Activated B cell treated with CpG ODN at 0.5 μM for 24 hours (primary cell): ENCODE results near the gene NOL9. TPM values are rescaled to one million over a fixed set of nuclear protein-coding genes. Genes with fewer than 3 reads are reported as not detected.
A peak's percentile ranks its signal among the peaks of the same experiment; 100 is the strongest.

Experiments
- ATAC-seq: fragments of 200-7000 bp; cut with Tn5 transposase; one replicate; pipeline ENCODE4 v1.10.0; 2021; ENCODE audit warnings: low read depth, mild to moderate bottlenecking, moderate library complexity
- CTCF ChIA-PET: fragments of 350-600 bp; sonication (Branson Sonifier 250); formaldehyde crosslinking; loops from one replicate; lab custom pipeline; 2021; ENCODE audit warnings: antibody characterized with exemption; lab: Charles Lee
- POLR2A ChIA-PET: fragments of 350-600 bp; sonication (Branson Sonifier 250); formaldehyde crosslinking; loops from one replicate; lab custom pipeline; 2021; ENCODE audit warnings: antibody characterized with exemption; lab: Charles Lee
- DNase-seq: peaks from one replicate; pipeline ENCODE4 v3.0.0; 2022
- H3K27ac Mint-ChIP-seq: one replicate; pipeline ENCODE4 v1.8.0; 2020; ENCODE audit warnings: mixed read lengths
- H3K27me3 Mint-ChIP-seq: one replicate; pipeline ENCODE4 v1.8.0; 2021; ENCODE audit warnings: mixed read lengths
- H3K36me3 Mint-ChIP-seq: one replicate; pipeline ENCODE4 v1.8.0; 2021; ENCODE audit warnings: low read depth, mixed read lengths
- H3K4me1 Mint-ChIP-seq: one replicate; pipeline ENCODE4 v1.8.0; 2021; ENCODE audit warnings: mixed read lengths
- H3K4me3 Mint-ChIP-seq: one replicate; pipeline ENCODE4 v1.8.0; 2020; ENCODE audit warnings: mild to moderate bottlenecking, mixed read lengths
- H3K9me3 Mint-ChIP-seq: one replicate; pipeline ENCODE4 v1.8.0; 2020; ENCODE audit warnings: mixed read lengths
- intact Hi-C: fragments of 100-400 bp; cut with micrococcal nuclease; formaldehyde crosslinking; loops from one replicate; pipeline ENCODE4 v1.15.1; 2024
- total RNA-seq: library from RNA; stranded (reverse); gene quantifications from 2 replicates; pipeline ENCODE4 v1.2.3, GENCODE V29; 2022
- TF ChIP-seq, protein P1 (sequence below): fragments of 200-600 bp; IDR thresholded peaks from one replicate; pipeline ENCODE4 v1.8.0; 2022; ENCODE audit warnings: antibody characterized with exemption, mild to moderate bottlenecking

NOL9 gene
- total RNA-seq, 1 donor from 2014 or later: 58.6 TPM

GRCh38 chr1:6491966-6492365, 62.3 kb downstream of the NOL9 start:
- CTCF ChIA-PET: interaction anchor here (1.0 kb wide), 1 partner anchor 155 kb away, joined by 3 read pairs; no protein-coding TSS in a partner anchor
- peaks cover 11% of the 10 kb centered on the region for H3K4me1 Mint-ChIP-seq
- POLR2A ChIA-PET: no interaction called here
- ATAC-seq (no peak), DNase-seq (no peak)
- no peaks in the 10 kb centered on the region for H3K36me3 Mint-ChIP-seq
- intact Hi-C loops: loop anchor here (5.0 kb wide), 1 partner anchor 135 kb away; no protein-coding TSS in a partner anchor
- H3K9me3 Mint-ChIP-seq: no peaks in the 10 kb centered on the region
- H3K27ac Mint-ChIP-seq: no peak overlapping the region
- H3K27me3 Mint-ChIP-seq: peaks cover 9% of the 10 kb centered on the region
- TF ChIP-seq, protein P1, sequence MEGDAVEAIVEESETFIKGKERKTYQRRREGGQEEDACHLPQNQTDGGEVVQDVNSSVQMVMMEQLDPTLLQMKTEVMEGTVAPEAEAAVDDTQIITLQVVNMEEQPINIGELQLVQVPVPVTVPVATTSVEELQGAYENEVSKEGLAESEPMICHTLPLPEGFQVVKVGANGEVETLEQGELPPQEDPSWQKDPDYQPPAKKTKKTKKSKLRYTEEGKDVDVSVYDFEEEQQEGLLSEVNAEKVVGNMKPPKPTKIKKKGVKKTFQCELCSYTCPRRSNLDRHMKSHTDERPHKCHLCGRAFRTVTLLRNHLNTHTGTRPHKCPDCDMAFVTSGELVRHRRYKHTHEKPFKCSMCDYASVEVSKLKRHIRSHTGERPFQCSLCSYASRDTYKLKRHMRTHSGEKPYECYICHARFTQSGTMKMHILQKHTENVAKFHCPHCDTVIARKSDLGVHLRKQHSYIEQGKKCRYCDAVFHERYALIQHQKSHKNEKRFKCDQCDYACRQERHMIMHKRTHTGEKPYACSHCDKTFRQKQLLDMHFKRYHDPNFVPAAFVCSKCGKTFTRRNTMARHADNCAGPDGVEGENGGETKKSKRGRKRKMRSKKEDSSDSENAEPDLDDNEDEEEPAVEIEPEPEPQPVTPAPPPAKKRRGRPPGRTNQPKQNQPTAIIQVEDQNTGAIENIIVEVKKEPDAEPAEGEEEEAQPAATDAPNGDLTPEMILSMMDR: no peak
- peak overlapping the region; percentile 77 for H3K4me3 Mint-ChIP-seq

DNA sequence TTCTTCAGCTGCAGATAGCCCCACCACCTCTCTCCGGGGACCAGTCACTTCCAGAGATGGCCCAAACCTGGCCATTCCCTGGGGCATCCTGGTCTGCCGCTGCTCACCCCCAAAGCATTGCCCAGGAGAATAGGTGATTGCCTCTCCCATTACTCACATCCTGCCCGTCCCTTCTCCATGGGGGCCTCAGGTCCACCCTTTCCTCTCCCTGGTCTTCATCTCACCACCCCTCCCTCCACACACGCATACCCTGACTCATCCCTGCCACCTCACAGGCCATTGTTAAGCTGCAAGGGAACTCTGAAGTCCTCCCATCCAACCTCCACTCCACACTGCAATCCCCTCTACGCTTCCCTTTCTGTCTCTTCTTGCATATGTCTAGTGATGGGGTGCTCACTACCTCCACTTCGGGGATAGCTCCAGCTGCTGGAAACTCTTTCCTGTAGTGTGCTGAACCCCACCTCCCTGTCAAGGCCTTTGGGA, 62.8 kb downstream of the NOL9 start, which contains the start of gene PLEKHG5:
PLEKHG5 (minus strand) TSS at position 188 of the 483 bp plus-strand sequence. CDS start 14,096 bp downstream, outside the sequence.
- peak within 1 kb of the TSS; percentile 5 for H3K27ac Mint-ChIP-seq
- ChIA-PET POLR2A (interaction anchor here (0.7 kb wide), 1 partner anchor 109 kb away, joined by 3 read pairs; no protein-coding TSS in a partner anchor), CTCF (interaction anchor here (1.0 to 1.8 kb wide), 3 partner anchors 54 to 155 kb away, joined by 3 to 4 read pairs (median 3); no protein-coding TSS in a partner anchor)
- intact Hi-C loops: loop anchor here (5.0 kb wide), 1 partner anchor 136 kb away; no protein-coding TSS in a partner anchor
- no peaks in the 10 kb centered on the region for H3K36me3 Mint-ChIP-seq
- H3K4me1 Mint-ChIP-seq: peaks cover 9% of the 10 kb centered on the region
- DNase-seq (no peak), ATAC-seq (no peak)
- peak within 1 kb of the TSS; percentile 77 for H3K4me3 Mint-ChIP-seq
- H3K9me3 Mint-ChIP-seq: no peaks in the 10 kb centered on the region
- H3K27me3 Mint-ChIP-seq: peaks cover 6% of the 10 kb centered on the region
- TF ChIP-seq, protein P1: no peak

DNA sequence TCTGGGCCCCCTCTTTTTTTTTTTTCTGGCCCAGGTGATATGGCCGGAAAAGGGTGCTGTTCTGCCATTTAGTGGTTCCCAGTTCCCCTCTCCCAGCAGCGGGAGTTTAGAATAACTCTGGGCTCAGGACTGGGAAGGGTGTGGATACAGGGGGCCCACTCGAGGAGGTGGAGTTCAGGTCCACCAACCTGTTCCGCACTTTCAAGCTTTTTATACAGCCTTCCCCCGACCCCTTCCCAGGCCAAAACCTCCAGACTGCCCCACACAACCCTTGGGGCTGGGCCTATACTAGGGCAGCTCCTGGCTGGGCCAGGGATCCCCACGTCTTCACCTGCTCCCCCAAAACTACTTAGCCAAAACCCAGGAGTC, 63.2 kb downstream of the NOL9 start:
- intact Hi-C loops: loop anchor here (5.0 kb wide), 1 partner anchor 136 kb away; no protein-coding TSS in a partner anchor

DNA sequence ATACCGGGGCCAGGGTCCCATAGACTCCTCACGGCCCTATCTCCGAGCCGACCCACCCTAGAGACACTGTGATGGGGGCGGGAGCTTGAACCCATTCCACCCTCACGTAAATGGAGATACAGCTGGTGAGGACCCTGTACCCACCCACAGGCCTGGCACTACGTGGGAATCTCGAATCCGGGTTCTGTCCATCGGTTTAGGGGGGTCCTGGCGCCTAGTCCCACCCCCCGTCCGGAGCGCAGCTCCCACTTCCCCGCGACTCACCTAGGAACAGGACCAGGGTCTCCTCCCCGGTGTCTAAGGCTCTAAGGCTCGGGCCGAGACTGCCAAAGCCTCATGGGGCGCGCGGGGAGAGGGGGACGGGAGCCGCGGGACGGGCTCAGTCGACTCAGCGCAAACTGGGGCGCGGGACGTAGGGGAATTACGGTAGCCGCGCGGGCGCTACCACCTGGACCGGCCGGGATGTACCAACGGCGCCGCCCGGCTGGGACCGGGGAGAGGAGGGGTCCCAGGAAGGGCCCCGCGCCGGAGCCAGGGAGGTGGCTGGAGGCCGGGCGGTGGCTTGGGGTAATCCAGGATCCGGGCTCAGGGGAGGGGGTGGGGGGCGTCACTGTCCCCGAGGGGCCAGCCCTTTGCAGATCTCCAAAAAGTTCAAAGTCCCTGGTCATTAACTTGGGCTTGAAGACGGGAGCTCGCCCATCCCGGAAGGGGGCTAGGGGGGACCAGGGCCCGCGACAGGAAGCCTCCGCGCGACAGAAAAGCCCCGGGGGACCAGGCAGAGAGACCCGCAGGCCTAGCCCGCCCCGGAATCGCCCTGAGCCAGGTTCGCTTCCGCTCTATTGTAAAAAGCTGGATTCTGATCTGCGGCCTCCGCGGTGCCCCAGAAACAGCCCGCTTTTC, 63.9 kb downstream of the NOL9 start:
- no peaks in the 10 kb centered on the region for H3K9me3 Mint-ChIP-seq
- ATAC-seq (peak; percentile 53), DNase-seq (peak; percentile 43)
- H3K27me3 Mint-ChIP-seq: peaks cover 8% of the 10 kb centered on the region
- POLR2A ChIA-PET: interaction anchor here (0.7 kb wide), 3 partner anchors 110 to 1319 kb away, joined by 3 to 4 read pairs (median 3); no protein-coding TSS in a partner anchor
- CTCF ChIA-PET: interaction anchor here (0.6 to 2.2 kb wide), 10 partner anchors 9 to 294 kb away, joined by 3 to 8 read pairs (median 3); partner anchors contain the start of genes CAMTA1 and NOL9
- H3K36me3 Mint-ChIP-seq: no peaks in the 10 kb centered on the region
- peaks cover 13% of the 10 kb centered on the region for H3K4me1 Mint-ChIP-seq
- peak overlapping the region; percentile 77 for H3K4me3 Mint-ChIP-seq
- intact Hi-C loops: loop anchor here (1.0 to 5.0 kb wide), 2 partner anchors 137 to 156 kb away; no protein-coding TSS in a partner anchor
- TF ChIP-seq, protein P1: no peak
- H3K27ac Mint-ChIP-seq: no peak overlapping the region

More for the DNA sequence above, 63.2 kb downstream of the NOL9 start:
- Mint-ChIP-seq H3K27ac (no peak overlapping the region), H3K4me3 (peak overlapping the region; percentile 77), H3K4me1 (peaks cover 13% of the 10 kb centered on the region), H3K9me3 (no peaks in the 10 kb centered on the region), H3K27me3 (peaks cover 11% of the 10 kb centered on the region), H3K36me3 (no peaks in the 10 kb centered on the region)
- ChIA-PET CTCF (interaction anchor here (0.6 to 1.8 kb wide), 4 partner anchors 15 to 156 kb away, joined by 3 to 4 read pairs (median 3); no protein-coding TSS in a partner anchor), POLR2A (interaction anchor here (0.7 kb wide), 3 partner anchors 110 to 1319 kb away, joined by 3 to 4 read pairs (median 3); no protein-coding TSS in a partner anchor)
- DNase-seq (no peak), ATAC-seq (no peak)
- TF ChIP-seq, protein P1: no peak
